ENCODE data around the gene TDRD9.

TDRD9 gene

DNA sequence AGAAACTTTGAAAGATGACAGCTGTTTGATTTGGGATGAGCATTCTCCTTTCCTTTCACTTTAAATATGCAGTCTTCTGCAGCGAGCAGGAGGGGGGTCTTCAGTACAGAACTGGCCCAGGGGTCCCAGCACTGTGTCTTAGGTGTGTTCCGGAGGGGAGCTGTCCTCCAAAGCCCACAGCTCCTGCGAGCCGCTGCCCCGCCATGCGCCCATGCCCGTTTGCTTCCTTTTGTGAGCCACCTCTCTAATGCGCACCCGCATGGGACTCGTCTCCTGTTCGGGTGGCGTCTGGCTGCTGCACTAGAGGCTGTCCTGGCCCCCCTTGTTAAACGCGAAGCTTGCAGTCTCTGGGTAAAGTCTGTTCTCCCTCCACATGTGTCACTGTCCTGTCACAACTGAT lies 108.8 kb downstream of the TDRD9 start:
- DNase-seq: no peak

DNA sequence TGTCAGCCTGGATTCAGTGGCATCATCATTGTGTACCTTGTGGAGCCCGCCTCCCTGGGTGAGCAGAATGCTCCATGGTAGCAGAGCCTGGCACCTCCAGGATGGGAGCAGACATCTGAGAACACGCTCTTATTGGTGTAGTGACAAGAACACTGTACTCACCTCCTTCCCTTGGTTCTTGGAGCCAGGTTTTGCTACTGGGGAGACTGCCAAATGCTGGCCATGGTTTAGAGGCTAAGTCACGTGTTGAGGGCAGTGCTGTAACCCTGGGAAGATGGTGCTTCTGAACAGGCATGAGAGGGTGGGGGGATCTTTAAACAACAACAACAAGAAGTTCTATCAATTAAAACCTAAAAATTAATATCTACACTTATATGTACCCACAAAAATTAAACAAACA lies 109.6 kb downstream of the TDRD9 start:
- DNase-seq: no peak

DNA sequence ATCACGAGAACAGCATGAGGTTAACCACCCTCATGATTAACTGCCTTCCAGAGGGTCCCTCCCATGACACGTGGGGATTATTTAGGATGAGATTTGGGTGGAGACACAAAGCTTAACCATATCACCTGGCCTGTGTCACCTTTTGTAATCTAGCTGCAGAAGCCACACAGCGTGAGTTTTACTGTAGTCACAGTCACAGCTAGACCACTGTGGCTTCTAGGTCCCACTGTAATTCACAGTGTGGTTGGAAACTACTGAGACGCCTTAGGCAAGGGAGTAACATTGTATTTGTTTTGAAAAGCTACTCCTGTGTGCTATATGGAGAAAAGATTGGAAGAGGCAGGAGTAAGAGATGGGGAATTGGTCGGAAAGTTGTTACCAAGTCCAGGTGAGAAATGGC lies 111.0 kb downstream of the TDRD9 start:
- DNase-seq: no peak

DNA sequence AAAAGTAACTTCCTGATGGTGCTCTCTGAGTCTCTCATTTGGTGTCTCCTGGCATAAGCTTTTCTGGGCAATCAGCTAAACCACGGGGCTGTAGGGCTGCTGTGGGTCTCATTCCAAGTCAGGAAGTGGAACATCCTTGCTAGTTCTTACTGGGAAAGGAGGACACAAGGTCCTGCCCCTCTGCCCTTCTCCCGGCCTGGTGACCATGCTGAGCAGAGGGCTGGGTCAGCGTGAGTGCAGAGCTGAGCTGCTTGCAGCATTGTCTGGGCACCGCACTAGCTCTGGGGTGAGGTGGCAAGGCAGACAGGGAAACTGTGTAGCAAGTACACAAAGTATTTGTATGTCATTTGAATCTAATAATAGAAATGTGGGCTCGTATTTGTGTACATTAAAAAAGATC lies 112.3 kb downstream of the TDRD9 start:
- DNase-seq: no peak

DNA sequence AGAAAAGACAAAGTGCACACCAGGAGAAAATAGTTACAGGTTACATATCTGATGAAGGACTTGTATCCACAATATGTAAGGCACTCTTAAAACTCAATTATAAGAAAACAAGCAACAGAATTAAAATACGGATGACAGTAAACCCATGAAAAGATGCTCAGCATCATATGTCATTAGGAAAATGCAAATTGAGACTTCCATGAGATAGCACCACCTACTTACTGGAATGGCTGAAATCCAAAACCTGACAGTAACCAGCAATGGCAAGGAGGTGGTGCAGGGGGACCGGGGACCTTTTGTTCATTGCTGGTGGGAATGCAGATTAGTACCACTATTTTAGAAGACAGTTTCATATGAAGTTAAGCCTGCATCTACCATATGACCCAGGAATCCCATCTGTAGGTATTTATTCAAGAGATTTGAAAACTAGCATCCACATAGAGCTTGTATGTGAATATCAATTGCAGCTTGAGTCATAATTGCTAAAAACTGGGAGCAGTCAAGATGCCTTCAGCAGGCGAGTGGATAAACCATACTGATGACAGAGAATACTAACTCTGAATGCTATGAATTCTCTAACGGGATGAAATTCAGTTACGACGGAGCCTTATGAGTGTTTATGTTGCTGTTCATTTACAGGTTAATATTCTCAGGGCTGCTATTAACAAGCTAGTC lies 113.3 kb downstream of the TDRD9 start:
- DNase-seq: no peak

DNA sequence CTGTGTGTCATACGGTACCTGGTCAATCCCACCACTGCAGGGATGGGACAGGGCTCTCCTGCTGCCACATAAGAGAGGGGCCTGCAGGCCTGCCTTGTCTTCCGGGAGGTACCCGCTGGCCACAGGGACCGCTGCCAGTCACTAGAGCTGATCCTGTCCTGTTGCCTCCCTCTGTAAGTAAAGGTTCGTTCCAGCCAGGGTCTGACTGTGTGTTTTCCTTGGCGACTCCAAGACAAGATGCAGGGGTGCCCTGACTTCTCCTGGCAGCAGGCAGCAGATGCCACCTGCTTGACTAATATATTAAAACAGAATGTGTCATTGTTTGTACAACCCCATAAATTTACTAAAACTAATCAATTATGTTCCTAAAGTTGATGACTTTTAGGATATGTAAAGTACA lies 115.8 kb downstream of the TDRD9 start:
- no peak for DNase-seq

DNA sequence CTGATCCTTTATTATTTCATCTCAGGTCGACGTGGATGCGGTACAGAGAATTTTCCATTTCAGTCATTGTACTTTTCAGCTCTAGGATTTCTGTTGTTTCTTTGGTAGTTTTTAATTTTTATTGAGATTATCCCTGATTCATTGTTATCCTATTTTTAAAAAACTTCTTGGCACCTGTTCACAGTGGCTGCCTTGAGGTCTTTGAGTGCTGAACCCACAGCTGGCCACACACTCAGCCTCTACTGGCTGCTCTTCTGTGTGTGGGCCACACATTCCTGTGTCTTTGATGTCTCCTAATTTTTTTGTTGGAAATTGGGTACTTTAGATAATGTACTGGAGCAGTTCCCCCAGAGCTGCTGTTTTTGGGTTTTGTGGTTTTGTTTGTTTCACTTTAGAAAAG lies 119.5 kb downstream of the TDRD9 start:
- DNase-seq: no peak

DNA sequence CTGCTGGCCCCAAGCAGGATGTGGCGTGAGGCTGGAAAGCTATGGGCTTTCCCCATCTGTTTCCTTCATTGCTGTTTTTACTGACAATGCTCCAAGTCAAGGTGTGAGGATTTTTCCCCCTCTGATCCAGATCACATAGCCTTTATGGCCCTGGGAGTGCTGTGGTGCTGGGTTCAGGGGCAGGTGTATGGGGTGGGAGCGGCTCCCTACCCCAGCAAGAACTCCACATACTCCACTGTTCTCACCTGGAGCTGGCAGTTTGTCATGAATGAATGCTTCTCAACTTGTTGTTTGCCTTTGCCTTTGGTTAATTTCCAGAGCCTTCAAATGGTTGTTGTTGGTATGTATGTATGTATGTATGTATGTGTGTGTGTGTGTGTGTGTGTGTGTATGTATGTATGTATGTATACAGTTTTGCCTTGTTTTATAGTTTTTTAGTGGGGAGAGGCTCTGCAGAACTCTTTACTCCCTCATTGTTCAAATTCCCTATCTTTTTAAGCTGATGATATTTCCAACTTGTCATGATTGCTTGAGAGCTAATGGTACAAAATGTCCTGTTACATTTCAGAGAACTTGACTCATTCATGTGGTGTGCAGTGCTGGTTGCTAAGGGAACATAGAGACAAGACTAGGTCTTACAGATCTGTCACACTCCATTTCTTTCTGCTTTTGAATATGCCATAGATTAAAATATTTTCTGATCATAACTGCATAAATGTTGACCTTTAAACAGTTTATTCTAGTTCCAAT lies 120.7 kb downstream of the TDRD9 start:
- peak; percentile 72 for DNase-seq

DNA sequence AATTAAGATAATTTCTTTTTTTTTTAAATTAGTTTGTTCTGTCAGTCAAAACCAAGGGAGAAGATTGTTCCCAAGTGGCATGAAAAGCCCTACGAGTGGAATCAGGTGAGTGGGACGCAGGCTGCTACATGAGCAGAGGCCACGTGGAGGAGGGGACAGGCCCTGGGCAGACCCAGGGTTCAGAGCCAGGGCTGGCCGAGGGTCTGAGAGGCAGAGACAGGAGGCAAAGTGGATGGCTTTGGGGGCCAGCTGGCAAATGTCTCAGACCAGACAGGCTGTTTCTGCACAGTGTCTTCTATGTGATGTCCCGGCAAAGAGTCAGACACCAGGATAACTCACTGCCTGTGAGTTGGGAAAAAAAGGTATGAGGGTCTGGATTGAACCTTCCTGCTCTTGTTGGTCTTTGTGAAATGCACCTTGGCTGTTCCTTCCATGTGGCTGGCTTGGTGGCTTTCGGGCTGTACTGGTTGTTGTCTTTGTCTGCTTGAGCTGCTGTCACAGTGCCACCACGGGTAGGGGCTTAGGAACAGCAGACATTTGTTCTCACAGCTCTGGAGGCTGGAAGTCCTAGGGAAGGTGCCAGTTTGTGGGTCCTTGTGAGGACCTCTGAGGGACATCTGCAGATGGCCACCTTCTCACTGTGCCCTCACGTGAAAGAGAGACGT lies 121.5 kb downstream of the TDRD9 start:
- peak; percentile 71 for DNase-seq

DNA sequence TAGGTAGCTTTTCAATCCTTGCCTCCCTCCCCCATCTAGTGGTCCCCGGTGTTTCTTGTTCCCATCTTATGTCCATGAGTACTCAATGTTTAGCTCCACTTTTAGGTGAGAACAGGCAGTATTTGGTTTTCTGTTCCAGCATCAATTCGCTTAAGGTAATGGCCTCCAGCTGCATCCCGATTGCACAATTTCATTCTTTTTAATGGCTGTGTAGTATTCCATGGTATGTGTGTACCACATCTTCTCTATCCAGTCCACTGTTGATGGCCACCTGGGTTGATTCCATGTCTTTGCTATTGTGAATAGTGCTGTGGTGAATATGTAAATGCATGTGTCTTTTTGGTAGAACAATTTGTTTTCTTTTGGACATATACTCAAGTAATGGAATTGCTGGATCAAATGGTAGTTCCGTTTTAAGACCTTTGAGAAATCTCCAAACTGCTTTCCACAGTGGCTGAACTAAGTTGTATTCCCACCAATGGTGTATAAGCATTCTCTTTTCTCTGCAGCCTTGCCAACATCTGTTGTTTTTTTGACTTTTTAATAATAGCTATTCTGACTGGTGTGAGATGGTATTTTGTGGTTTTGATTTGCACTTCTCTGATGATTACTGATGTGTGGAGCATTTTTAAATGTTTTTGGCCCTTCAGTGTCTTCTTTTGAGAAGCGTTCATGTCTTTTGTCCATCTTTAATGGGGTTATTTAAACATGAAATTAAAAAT lies 123.0 kb downstream of the TDRD9 start:
- DNase-seq: no peak

DNA sequence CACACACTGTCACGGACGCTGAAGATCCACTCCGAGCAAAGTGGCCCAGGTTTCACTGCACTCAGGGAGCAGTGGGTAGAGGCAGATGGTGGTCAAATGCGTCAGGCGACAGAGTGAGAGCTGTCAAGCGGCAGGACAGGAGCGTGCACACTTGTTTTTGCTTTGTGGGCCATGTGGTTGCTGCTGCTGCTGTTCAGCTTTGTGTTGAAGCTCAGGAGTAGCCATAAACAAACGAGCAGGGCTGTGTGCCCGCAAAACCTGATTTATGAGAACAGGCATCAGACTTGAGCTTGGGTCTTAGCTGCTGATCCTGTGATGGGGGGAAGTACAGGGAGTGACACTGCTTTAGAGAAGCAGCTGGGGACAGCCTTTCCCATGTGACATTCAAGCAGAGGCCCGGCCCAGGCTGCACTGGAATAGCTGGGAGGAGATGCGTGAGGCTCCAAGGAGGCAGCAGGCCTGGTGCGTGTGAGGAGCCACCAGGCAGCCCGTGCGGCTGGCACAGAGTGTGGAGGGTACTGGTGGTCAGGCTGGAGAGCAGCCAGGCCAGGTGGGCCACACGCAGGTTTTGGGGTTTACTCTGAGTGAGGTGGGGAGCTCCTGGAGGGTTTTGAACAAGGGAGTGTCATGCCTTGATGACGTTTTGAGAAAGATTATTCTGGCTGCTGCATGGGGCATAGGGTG lies 126.1 kb downstream of the TDRD9 start:
- DNase-seq: no peak

DNA sequence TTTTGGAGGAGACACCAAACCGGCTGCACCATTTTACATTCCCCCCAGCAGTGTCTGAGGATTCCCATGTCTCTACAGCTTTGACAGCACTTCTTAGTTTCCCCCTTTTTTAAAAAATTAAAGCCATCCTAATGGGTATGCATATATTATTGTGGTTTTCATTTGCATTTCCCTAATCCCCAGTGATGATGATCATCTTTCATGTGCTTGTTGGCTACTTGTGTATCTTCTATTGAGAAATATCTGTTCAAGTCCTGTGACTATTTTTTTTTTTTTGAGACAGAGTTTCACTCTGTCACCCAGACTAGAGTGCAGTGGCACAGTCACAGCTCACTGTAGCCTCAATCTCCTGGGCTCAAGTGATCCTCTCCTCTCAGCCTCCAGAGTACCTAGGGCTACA lies 134.0 kb downstream of the TDRD9 start:
- no peak for DNase-seq

DNA sequence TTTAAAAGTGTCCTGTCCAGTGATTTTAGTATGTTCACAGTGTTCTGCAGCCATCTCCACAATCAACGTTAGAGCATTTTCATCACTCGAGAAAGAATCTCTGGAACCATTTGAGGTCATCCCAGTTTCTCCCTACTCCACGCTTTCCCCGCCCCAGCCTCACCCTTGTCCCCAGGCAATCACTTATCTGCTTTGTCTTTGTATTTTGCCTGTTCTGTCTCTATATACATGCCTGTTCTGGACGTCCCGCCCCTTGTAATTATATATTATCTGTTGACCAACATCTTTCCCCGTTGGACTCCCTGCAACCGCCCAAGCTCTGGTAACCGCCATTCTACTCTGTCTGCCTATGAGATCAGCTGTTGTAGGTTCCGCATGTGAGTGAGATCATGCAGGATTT lies 135.7 kb downstream of the TDRD9 start:
- no peak for DNase-seq

DNA sequence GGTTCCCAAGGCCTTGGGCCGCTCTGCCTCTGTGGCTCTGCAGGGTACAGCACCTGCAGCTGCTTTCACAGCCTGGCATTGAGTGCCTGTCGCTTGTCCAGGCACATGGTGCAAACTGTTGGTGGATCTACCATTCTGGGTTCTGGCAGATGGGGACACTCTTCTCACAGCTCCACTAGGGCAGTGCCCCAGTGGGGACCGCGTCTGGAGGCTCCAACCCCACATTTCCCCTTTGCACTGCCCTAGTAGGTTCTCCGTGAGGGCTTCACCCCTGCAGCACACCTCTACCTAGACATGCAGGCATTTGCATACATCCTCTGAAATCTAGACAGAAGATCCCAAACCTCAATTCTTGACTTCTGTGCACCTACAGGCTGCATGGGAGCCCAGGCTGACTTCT lies 138.0 kb downstream of the TDRD9 start:
- DNase-seq: no peak

DNA sequence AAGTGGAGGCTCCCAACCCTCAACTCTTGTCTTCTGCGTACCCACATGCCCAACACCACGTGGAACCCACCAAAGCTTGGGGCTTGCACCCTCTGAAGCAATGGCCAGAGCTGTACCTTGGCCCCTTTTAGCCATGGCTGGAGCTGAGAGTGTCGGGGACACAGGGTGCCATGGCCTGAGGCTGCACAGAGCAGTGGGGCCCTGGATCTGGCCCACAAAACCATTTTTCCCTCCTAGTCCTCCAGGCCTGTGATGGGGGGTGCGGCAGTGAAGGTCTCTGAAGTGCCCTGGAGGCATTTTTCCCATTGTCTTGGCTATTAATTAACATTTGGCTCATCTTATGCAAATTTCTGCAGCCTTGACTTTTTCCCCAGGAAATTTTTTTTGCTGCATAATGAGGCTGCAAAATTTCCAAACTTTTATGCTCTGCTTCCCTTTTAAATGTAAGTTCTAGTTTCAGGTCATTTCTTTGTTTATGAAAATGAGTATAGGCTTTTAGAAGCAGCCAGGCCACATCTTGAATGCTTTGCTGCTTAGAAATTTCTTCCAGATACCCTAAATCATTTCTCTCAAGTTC lies 138.6 kb downstream of the TDRD9 start:
- DNase-seq: no peak

DNA sequence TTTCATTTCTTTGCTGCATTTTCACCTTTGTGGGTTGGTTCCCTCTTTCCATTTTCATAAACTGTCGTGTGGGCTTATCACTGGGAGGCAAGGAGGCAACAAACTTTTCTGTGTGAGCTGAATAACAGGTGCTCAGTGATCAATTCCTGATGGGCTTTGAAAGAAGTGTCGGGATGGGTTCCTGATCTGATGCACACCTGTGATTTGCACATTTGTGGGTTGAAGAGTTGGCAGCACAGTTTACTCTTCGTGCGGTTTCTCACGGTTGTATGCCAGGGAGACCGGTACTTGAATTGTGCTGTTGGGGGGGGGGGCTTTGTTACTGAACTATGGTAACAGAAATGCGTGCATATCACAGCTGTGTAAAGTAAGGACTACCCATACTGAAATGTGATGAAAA lies 141.3 kb downstream of the TDRD9 start:
- DNase-seq: no peak

DNA sequence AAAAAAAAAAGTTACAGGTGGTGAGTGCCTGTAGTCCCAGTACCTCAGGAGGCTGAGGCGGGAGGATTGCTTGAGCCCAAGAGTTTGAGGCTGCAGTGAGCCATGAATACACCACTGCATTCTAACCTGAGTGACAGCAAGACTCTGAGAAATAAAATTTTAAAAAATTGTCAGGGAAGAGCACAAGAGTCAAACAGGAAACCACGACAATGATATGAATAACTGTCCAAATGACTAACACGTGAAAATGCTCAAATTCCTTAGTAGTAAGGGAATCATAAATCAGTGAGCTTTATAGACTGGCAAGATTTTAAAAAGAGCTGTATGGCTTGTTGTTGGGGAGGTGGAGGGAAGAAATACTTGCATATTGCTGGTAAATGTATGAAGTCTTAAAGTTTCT lies 144.3 kb downstream of the TDRD9 start:
- no peak for DNase-seq

DNA sequence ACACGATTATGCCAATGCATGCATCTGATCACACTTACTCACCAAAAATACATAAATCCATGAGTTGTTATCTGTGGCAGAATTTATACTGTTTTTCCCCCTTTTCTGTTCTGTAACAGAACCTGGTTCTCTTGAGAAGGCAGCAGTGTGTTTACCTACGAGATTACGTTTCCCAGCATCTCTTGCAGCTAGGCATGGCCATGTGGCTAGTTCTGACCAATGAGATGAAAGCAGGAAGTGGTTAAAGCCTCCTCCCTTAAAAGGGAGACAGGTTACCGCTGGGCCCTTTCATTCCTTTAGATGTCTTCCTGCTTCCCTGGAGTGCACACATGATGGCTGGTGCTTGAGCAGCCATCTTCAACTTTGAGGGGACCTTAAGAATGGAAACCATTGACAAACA lies 145.5 kb downstream of the TDRD9 start:
- DNase-seq: no peak

DNA sequence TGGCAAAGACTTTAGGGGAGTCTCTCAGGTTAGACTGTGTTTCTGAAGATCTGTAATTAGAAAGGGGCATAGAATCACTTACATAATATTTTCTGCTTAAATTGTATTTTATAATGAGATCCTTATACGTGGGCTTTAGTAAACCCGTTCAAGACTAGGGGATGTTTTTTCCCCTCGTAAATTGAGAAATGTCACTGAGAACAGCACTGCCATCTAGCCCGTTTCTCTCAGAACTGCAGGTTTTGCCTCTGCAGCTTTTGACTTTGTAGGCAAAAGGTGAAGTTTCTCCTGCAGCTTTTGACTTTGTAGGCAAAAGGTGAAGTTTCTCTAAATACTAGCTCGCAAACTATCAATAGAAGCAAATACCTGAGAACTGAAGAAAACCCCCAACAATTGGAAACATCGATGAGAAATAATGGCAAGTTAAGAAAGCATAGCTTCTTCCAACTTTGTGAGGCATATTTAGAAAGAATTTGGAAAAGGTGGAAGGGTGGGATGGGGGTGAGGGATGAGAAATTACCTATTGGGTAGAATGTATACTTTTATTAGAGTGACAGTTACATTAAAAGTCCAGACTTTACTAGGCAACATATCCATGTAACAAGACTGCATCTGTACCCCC lies 147.4 kb downstream of the TDRD9 start:
- peak; percentile 62 for DNase-seq

DNA sequence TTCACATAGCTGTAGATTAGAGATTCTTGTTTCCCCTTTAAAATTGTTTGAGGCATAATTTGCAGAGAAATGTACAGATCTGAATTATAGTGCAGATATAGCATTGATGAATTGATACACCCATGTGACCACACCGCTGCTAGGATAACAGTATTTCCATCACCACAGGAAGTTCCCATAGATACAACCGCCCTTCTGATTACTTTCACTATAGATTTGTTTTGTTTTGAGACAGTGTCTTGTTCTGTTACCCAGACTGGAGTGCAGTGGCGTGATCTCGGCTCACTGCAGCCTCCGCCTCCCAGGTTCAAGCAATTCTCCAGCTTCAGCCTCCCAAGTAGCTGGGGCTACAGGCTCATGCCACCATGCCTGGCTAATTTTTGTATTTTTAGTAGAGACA lies 148.5 kb downstream of the TDRD9 start:
- DNase-seq: no peak

DNA sequence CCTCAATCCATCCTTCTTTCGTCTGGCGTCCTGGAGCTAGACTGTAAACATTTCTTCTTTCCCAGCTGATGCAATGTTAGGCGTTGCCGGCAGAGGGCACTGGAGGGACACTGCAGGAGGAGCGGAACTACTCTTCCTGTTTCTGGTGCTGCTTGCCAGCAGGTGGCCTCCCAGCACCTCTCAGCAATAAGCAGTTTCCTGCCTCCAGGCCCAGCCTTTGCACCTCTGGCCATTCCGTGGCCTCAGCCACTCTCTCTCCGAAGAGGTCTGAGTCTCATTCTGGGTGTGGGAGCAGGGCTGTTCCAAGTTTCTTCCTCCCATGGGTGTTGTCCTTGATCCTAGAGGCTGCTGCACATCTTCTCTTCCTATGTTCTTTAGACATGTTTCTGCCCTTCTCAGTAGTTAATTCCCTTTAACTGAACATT lies 149.8 kb downstream of the TDRD9 start:
- DNase-seq: peak; percentile 96

Data from DMS79 treated with DMSO at 0.1 percent for 48 hours (cell line).